ENCODE measurements around the gene WDR1. TPM values are rescaled to one million over a fixed set of nuclear protein-coding genes. Genes with fewer than 3 reads are reported as not detected.

WDR1 gene
- total and polyA plus RNA-seq, 2 of the 13 experiments (the other 11 are each of a cell fraction or from before 2014, with no cell fraction given), result 106 to 198 TPM

GRCh38 chr4:10123227-10124101 is 6.9 kb upstream of the WDR1 start (continued):
- TF ChIP-seq, protein P1, sequence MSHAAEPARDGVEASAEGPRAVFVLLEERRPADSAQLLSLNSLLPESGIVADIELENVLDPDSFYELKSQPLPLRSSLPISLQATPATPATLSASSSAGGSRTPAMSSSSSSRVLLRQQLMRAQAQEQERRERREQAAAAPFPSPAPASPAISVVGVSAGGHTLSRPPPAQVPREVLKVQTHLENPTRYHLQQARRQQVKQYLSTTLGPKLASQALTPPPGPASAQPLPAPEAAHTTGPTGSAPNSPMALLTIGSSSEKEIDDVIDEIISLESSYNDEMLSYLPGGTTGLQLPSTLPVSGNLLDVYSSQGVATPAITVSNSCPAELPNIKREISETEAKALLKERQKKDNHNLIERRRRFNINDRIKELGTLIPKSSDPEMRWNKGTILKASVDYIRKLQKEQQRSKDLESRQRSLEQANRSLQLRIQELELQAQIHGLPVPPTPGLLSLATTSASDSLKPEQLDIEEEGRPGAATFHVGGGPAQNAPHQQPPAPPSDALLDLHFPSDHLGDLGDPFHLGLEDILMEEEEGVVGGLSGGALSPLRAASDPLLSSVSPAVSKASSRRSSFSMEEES (CRISPR knock-in tag; IDR thresholded peaks at IDR 0.05), result 0 out of 2 replicates have a peak, but pooled peaks have one; percentile 27
- peak; percentile 62 for TF ChIP-seq ZNF317 (CRISPR knock-in tag; IDR thresholded peaks at IDR 0.05)
- TF ChIP-seq ATF4 (CRISPR knock-in tag; IDR thresholded peaks at IDR 0.05), result 0 out of 4 replicates have a peak, but pooled peaks of 1 of the 2 experiments have one; percentile 26
- TF ChIP-seq SP4 (CRISPR knock-in tag; IDR thresholded peaks at IDR 0.05), result no peak
- peak; percentile 38; the same call in 1 of the 2 replicates for TF ChIP-seq ZNF331 (CRISPR knock-in tag; IDR thresholded peaks at IDR 0.05)
- peak; percentile 77 for TF ChIP-seq ZNF772 (CRISPR knock-in tag; IDR thresholded peaks at IDR 0.05)
- no peak for TF ChIP-seq FOXC1 (CRISPR knock-in tag; IDR thresholded peaks at IDR 0.05; ENCODE audit: borderline replicate concordance)
- TF ChIP-seq JDP2 (CRISPR knock-in tag; IDR thresholded peaks at IDR 0.05; ENCODE audit: borderline replicate concordance), result no peak
- no peak for TF ChIP-seq ZNF570 (CRISPR knock-in tag; IDR thresholded peaks at IDR 0.05; ENCODE audit: borderline replicate concordance)
- no peak for TF ChIP-seq CC2D1A (CRISPR knock-in tag; IDR thresholded peaks at IDR 0.05)
- no peak for TF ChIP-seq ZNF354B (CRISPR knock-in tag; IDR thresholded peaks at IDR 0.05)
- TF ChIP-seq PRDM10 (CRISPR knock-in tag; IDR thresholded peaks at IDR 0.05; ENCODE audit: low read depth), result peak; percentile 19; the same call in 1 of the 2 replicates
- 0 out of 2 replicates have a peak, but pooled peaks have one; percentile 48 for TF ChIP-seq MIER2 (CRISPR knock-in tag; IDR thresholded peaks at IDR 0.05)
- TF ChIP-seq ERF (CRISPR knock-in tag; IDR thresholded peaks at IDR 0.05), result 0 out of 2 replicates have a peak, but pooled peaks have one; percentile 43
- TF ChIP-seq SMAD3 (CRISPR knock-in tag; IDR thresholded peaks at IDR 0.05), result no peak
- no peak for TF ChIP-seq ZNF652 (CRISPR knock-in tag; IDR thresholded peaks at IDR 0.05; ENCODE audit: borderline replicate concordance, low read depth)
- TF ChIP-seq PREB (CRISPR knock-in tag; IDR thresholded peaks at IDR 0.05), result no peak
- no peak for TF ChIP-seq ZNF7 (CRISPR knock-in tag; IDR thresholded peaks at IDR 0.05)
- TF ChIP-seq ZNF205 (CRISPR knock-in tag; IDR thresholded peaks at IDR 0.05), result no peak
- TF ChIP-seq CBX2 (IDR thresholded peaks at IDR 0.05; ENCODE audit: low read depth, low read length), result no peak
- TF ChIP-seq CBX2 (CRISPR knock-in tag; IDR thresholded peaks at IDR 0.05; ENCODE audit: low read depth), result no peak
- TF ChIP-seq MIER3 (CRISPR knock-in tag; IDR thresholded peaks at IDR 0.05; ENCODE audit: borderline replicate concordance), result 0 out of 2 replicates have a peak, but pooled peaks have one; percentile 15
- no peak for TF ChIP-seq ARNT2 (CRISPR knock-in tag; IDR thresholded peaks at IDR 0.05; ENCODE audit: low read depth)
- no peak for TF ChIP-seq ZNF629 (CRISPR knock-in tag; conservative IDR thresholded peaks at IDR 0.05)
